ENCODE measurements around the gene PGAM2. TPM values are rescaled to one million over a fixed set of nuclear protein-coding genes. Genes with fewer than 3 reads are reported as not detected.

PGAM2 gene
- total and polyA plus RNA-seq, 2 experiments from 2014 or later = 2.9 to 7.8 TPM

DNA sequence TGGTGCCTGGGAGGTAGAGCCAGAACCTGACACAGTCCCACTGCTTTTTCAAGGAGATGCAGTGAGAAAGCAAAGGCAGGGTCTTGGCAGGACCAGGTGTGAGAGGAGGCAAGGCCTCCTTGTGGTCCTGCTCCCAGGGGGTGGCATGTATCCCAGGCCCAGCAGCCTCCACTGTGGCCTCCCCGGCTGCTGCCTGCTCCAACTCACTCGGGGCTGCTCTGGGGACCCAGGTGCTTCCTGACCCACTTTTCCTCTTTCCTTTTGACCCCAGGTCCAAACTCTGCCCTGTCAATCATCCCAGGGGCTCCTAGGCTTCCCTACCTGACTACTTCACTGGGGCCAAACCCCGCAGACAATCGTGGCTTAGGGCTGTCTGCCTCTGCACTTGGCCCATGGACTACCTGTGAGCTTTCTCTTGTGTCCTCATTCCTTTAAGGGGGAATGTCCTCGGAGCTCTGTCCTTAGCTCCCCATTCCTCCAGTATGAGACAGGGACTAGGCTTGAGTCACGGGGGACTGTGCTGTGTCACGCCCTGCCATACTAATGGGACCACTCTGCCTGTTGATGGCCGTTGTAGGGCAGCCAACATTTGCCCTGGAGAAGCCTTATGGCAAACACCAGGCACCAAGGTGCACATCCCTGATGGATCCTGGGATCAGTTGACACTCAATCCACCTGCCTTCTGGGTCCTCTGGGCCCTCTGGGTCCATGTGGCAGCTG, 37.6 kb upstream of the PGAM2 start (continued):
- TF ChIP-seq ZNF462 (CRISPR knock-in tag; IDR thresholded peaks at IDR 0.05) = no peak
- no peak for TF ChIP-seq JUNB (IDR thresholded peaks at IDR 0.05; ENCODE audit: unreplicated experiment)
- no peak for TF ChIP-seq REST (IDR thresholded peaks at IDR 0.05; ENCODE audit: unreplicated experiment)
